GM21717 (cell line): ENCODE measurements around the gene PAX7.

Experiments
- ATAC-seq: cut with Tn5 transposase; IDR thresholded peaks from one replicate; pipeline ENCODE4 v1.9.1; 2021; ENCODE audit warnings: mild to moderate bottlenecking, moderate library complexity; ENCODE audit not compliant: unreplicated experiment

PAX7 gene

GRCh38 chr1:18618546-18619466 is 11.8 kb upstream of the PAX7 start:
- no peak for ATAC-seq

GRCh38 chr1:18619467-18619835 is 11.2 kb upstream of the PAX7 start:
- ATAC-seq = no peak

- ATAC-seq = no peak
Observed at GRCh38 chr1:18628511-18628910, 2.1 kb upstream of the PAX7 start.

GRCh38 chr1:18629659-18630510 is 761 bp upstream of the PAX7 start:
- ATAC-seq = no peak

- no peak for ATAC-seq
Observed at GRCh38 chr1:18631496-18632217, 1.0 kb downstream of the PAX7 start.

- no peak for ATAC-seq
Observed at GRCh38 chr1:18632218-18632588, 1.6 kb downstream of the PAX7 start.

- ATAC-seq = no peak
Observed at GRCh38 chr1:18632783-18633421, 2.3 kb downstream of the PAX7 start.

GRCh38 chr1:18633422-18634155 is 2.9 kb downstream of the PAX7 start:
- ATAC-seq = no peak

GRCh38 chr1:18634276-18634675 is 3.6 kb downstream of the PAX7 start:
- ATAC-seq = no peak

GRCh38 chr1:18635070-18635577 is 4.5 kb downstream of the PAX7 start:
- ATAC-seq = no peak

- ATAC-seq = no peak
Observed at GRCh38 chr1:18635891-18636595, 5.4 kb downstream of the PAX7 start.

- ATAC-seq = no peak
Observed at GRCh38 chr1:18636596-18637508, 6.2 kb downstream of the PAX7 start.

- ATAC-seq = no peak
Observed at GRCh38 chr1:18637511-18637960, 6.9 kb downstream of the PAX7 start.

GRCh38 chr1:18637962-18638834 is 7.6 kb downstream of the PAX7 start:
- ATAC-seq = no peak

- no peak for ATAC-seq
Observed at GRCh38 chr1:18638835-18639364, 8.3 kb downstream of the PAX7 start.

- no peak for ATAC-seq
Observed at GRCh38 chr1:18639368-18640055, 8.9 kb downstream of the PAX7 start.
